ENCODE measurements around the gene BPIFB1.

The BPIFB1 gene

GRCh38 chr20:33301192-33301930 is 18.3 kb downstream of the BPIFB1 start:
- TF ChIP-seq CTCF (IDR thresholded peaks at IDR 0.05; ENCODE audit: low read depth, low read length, missing control alignments): no peak
- DNase-seq (ENCODE audit: extremely low read depth, low read depth): no peak
- H3K4me3 ChIP-seq (replicated peaks; ENCODE audit: low read depth, low read length): no peak overlapping the region

- no peak for DNase-seq (ENCODE audit: extremely low read depth, low read depth)
- no peak overlapping the region for H3K4me3 ChIP-seq (replicated peaks; ENCODE audit: low read depth, low read length)
- no peak for TF ChIP-seq CTCF (IDR thresholded peaks at IDR 0.05; ENCODE audit: low read depth, low read length, missing control alignments)
Observed at GRCh38 chr20:33303595-33303994, 20.6 kb downstream of the BPIFB1 start.

GRCh38 chr20:33304046-33304445 is 21.0 kb downstream of the BPIFB1 start:
- no peak overlapping the region for H3K4me3 ChIP-seq (replicated peaks; ENCODE audit: low read depth, low read length)
- DNase-seq (ENCODE audit: extremely low read depth, low read depth): no peak
- no peak for TF ChIP-seq CTCF (IDR thresholded peaks at IDR 0.05; ENCODE audit: low read depth, low read length, missing control alignments)

GRCh38 chr20:33305589-33306057 is 22.6 kb downstream of the BPIFB1 start:
- H3K4me3 ChIP-seq (replicated peaks; ENCODE audit: low read depth, low read length): no peak overlapping the region
- TF ChIP-seq CTCF (IDR thresholded peaks at IDR 0.05; ENCODE audit: low read depth, low read length, missing control alignments): no peak
- DNase-seq (ENCODE audit: extremely low read depth, low read depth): no peak

GRCh38 chr20:33306228-33306627 is 23.2 kb downstream of the BPIFB1 start:
- DNase-seq (ENCODE audit: extremely low read depth, low read depth): no peak
- no peak overlapping the region for H3K4me3 ChIP-seq (replicated peaks; ENCODE audit: low read depth, low read length)
- no peak for TF ChIP-seq CTCF (IDR thresholded peaks at IDR 0.05; ENCODE audit: low read depth, low read length, missing control alignments)

- TF ChIP-seq CTCF (IDR thresholded peaks at IDR 0.05; ENCODE audit: low read depth, low read length, missing control alignments): no peak
- H3K4me3 ChIP-seq (replicated peaks; ENCODE audit: low read depth, low read length): no peak overlapping the region
- no peak for DNase-seq (ENCODE audit: extremely low read depth, low read depth)
Observed at GRCh38 chr20:33306807-33307206, 23.8 kb downstream of the BPIFB1 start.

GRCh38 chr20:33308668-33309067 is 25.7 kb downstream of the BPIFB1 start:
- DNase-seq (ENCODE audit: extremely low read depth, low read depth): no peak
- no peak for TF ChIP-seq CTCF (IDR thresholded peaks at IDR 0.05; ENCODE audit: low read depth, low read length, missing control alignments)
- no peak overlapping the region for H3K4me3 ChIP-seq (replicated peaks; ENCODE audit: low read depth, low read length)
